HG02840 (cell line): Measurements from ENCODE around the gene TCF3.

Experiments used
- ATAC-seq: cut with Tn5 transposase; IDR thresholded peaks from one replicate; pipeline ENCODE4 v1.9.1; 2021; ENCODE audit warnings: mild to moderate bottlenecking, moderate library complexity, moderate number of reproducible peaks; ENCODE audit not compliant: unreplicated experiment, low FRiP score

TCF3 gene

GRCh38 chr19:1591421-1592023 is 60.9 kb downstream of the TCF3 start:
- ATAC-seq: no peak

- no peak for ATAC-seq
Observed at GRCh38 chr19:1590641-1591397, 61.6 kb downstream of the TCF3 start.

DNA sequence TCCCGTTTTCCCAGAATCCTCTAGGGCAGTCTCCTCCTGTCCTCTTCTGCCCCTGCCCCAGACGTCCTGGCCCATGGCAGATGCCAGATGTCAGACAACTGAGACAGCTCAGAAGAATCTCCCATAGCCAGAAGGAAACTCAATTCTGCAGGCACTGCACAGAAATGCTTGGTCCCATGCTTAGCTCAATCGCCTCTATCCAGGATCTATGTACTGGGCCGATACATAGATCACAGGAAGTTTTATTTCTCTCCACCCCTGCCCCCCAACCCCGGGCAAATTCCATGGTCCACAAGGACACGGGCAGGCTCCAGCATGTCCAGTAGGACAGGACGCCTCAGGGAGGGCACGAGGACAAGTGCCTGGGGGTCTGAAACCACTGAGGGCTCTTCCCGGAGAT is 64.5 kb downstream of the TCF3 start:
- no peak for ATAC-seq

- no peak for ATAC-seq
Observed at GRCh38 chr19:1585243-1585580, 67.2 kb downstream of the TCF3 start.

DNA sequence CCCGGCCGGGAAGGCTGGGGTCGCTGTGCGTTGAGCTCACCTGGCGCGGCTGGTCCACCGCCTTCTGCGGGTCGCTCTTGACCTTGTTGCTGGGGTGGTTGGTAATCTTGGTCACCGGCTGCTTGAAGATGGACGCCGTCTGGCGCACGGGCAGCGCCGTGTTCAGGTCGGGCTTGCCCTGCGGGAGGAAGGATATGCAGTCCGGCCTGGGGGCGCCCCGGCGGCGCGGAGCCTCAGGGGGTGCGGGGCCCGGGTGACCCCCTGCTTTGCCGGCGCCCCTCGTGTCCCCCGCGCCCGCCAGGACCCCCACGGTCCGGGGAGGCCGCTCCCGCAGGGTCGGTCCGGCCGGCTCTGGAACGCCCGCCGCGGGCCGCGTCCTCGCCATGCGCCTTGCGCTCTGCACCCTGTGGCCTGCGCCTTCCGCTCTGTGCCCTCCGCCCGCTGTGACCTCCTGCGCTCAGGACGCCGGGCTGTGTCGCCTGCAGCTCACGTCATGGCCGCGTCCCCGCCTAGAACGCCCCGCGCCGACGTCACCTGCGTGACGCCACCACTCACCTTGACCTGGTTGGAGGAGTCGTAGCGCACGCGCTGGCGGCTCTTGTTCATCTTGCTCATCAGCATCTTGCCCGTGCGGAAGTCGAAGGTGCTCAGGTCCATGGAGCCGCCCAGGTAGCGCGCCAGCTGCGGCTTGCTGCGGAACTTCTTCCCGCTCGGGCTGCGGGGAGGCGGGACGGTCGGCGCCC is 67.7 kb downstream of the TCF3 start:
- no peak for ATAC-seq

DNA sequence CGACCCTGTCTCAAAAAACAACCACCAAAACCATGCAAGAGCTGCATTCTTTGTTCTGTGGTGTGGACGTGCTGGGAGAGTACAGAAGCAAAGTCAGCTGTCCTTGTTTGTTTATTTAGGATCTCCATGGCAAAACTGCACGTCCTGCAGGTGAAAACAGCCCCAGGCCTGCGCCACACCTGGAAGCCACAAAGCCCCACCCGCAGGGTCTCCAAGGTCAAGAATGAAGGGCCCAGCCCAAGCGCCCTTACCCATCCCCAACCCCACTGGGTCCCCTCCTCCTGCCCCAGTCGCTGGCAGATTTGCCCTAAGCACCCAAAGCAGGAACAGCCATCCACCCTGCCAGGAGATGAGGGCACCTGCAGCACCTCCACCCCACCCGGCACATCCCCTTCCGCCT is 70.2 kb downstream of the TCF3 start:
- no peak for ATAC-seq

DNA sequence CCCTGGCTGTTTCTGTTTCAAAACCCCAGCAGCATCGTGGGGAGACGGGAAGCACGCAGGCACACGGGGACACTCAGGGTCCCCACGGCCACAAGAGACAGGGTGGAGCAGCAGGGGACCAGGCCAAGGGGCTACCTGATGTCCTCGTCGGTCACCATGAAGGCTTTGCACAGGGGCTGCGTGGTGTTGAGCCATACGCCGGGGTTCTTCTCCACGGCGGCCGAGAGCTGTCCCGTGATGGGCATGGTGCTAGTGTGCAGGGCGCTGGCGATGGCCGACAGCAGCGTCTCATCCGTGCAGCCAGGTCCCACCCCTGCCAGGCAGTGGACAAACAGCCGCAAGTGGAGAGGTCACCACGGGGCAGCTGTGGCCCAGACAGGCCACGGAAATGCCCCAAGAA is 71.5 kb downstream of the TCF3 start:
- ATAC-seq: no peak

DNA sequence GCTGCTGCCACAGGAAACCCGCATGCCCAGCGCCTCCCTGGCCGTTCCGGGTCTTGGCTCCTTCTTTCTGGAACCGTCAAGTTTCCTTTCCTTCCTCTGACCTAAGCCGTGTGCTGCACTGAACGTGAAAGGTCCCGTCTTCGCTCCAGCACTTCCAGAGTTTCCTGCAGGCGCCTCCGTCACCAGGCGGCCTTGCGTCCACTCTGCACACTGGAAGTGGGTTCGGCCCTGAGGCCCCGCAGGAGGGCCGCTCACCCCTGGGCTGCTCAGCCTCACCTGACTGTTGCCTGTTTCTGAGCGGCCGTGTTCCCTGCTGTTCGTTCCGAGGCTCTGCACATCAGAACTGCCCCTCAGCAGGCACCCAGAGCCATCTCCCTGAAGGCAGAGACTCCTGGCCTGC is 72.0 kb downstream of the TCF3 start:
- ATAC-seq: no peak

DNA sequence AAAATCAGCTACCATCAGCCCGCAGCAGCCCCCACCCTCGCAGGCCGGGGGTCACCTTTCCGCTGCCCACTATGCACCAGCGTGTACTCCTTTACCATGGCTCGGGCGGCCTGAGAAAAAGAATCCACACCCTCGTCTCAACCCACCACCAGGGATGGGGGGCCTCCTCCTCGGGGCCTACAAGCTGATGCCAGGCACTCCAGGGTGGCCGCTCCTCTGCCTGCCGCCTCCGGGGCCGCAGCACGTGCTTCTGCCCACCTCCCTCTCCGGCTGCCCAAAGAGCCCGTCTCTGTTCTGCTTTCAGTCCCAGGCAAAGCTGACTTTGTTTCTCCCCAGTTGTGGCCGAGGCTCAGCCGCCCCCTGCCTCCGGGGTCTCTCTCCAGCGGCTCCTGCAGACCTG is 73.2 kb downstream of the TCF3 start:
- no peak for ATAC-seq

DNA sequence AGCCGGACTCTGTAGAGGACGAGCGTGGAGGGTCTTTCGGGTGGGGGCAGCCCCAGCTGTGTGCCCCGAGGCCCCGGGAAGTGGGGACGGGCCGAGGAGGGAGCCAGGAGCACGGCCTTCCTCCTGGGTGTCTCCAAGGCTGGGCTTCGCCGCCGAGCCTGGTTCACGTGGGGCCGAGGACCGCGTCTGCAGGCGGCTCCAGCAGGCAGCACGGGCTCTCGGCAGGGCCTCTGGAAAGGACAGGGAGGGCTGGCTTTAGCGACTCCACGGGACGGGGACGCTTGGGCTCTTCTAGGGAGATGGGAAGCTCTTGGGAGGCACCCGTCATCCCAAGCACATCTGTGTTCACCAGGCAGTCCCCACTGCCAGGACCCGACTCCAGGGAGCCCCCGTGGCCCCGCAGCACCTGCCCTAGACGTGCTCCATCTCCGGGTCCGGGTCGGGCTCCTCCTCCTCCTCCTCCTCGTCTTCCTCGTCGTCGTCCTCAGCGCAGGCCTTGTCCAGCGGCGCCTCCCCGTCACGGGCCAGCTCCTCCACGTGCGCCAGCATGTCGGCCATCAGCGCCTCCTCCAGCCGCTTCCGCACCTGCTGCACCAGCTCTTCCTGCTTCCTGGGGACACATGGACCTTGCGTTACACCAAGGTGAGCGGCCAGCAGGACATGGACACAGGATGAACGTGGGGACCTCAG is 74.3 kb downstream of the TCF3 start:
- no peak for ATAC-seq

GRCh38 chr19:1577090-1577928 is 75.1 kb downstream of the TCF3 start:
- no peak for ATAC-seq

- ATAC-seq: no peak
Observed at GRCh38 chr19:1576242-1577089, 75.9 kb downstream of the TCF3 start.

DNA sequence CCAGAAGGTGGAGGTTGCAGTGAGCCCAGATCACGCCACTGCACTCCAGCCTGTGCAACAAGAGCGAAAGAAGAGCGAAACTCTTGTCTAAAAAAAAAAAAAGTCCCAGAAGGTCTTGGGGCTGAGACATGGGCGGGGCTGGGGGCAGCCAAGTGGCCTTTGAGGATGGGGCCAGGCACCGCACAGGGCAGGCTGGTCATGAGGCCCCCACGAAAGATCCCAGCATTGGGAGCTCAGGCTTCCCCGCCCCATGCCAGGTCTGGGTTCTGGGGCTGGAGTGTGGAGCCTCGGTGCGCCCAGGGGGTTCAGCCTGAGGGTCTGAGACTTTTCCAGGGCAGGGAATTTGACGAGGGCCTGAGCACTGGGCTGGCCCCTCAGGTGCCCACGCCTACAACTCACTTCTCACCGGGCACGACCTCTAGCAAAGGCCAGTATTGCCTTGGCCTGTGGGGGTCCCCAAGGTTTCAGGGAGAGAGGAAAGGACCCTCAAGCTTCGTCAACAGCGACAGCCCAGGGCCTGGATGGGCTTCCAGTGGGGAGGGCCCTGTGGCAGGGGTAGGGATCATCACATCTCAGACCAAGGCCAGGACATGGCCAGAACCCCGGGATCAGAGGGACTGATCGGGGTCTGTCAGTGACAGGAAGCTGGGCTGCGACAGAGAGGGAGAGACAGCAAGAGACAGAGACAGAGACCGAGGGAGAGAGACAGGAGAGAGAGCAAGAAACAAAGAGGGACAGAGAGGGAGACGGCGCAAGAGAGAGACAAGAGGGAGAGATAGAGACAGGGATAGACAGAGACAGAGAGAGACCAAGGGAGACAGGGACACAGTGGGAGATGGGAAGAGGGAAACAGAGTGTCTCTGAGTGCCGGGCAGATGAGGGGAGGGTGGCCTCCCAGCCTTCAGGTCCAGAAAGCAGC is 76.8 kb downstream of the TCF3 start:
- no peak for ATAC-seq

DNA sequence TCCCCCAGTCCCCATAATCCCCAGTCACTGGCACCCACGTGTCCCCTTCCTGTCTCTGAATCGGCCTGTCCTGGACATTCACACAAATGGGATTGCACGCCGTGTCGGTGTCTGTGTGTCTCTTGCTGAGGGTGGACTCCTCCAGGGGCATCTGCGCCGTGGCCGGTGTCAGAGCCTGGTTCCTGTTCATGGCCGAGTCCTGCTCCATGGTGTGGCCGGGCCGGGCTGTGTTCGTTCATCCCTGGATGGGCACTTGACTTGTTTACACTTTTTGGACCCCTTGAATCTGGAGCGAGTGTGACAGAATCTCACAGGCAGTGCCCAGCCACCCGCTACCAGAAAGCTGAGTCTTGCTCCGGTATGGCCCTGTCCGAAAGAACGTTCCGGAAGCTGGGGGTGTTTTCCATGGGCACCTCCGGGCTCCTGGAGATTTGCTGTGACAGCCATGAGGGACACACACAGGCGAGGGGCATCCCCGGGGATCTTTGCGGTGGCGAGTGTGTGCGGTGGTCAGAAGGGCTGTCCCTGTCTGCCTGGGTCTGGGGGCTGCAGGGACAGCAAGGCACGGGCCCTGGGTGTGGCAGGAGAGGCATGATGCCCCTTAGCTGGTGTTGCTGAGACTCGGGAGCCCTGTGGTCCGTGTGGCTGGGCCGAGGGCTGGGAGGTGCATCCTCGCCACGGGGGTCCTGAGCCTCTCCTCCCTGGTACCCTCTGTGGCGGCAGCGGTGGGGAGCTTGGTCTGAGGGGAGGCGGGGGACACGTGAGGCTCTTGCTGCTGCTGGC is 77.9 kb downstream of the TCF3 start:
- ATAC-seq: no peak

DNA sequence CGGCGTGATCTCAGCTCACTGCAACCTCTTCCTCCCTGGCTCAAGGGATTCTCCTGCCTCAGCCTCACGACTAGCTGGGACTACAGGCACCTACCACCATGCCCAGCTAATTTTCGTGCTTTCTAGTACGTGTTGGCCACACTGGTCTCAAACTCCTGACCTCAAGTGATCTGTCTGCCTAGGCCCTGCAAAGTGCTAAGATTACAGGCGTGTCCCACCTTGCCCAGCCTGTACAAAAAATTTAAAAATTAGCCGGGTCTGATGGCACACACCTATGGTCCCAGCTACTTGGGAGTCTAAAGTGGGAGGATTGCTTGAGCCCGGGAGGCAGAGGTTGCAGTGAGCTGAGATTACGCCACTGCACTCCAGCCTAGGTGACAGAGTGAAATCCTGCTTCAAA is 79.6 kb downstream of the TCF3 start:
- ATAC-seq: no peak

DNA sequence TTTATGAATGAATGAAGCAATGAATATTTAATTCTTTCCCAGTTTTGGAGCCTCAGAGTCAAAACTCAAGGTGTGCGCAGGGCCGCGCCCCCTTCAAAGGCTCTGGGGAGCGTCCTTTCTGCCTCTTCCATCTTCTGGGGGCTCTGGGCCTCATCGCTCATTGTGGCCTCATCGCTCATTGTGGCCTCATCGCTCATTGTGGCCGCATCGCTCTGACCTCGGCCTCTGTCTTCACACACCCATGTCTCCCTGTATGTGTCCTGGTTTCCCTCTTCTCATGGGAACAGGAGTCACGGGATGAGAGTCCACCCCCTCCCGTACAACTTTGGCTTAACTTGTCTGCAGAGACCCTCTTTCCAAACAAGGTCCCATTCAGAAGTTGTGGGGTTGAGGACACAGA is 81.1 kb downstream of the TCF3 start:
- ATAC-seq: no peak

- ATAC-seq: no peak
Observed at GRCh38 chr19:1570836-1571235, 81.6 kb downstream of the TCF3 start.

- ATAC-seq: no peak
Observed at GRCh38 chr19:1569997-1570396, 82.4 kb downstream of the TCF3 start.
